IPS-18c (cell line): Measurements from ENCODE around the gene HECTD4.

Experiments used
- H3K4me3 ChIP-seq: 2 replicates; pipeline ENCODE4 v1.7.0; 2013; ENCODE audit warnings: low read depth, mild to moderate bottlenecking, low read length, moderate library complexity; ENCODE audit not compliant: insufficient read depth
- H3K9me3 ChIP-seq: one replicate; pipeline ENCODE4 v1.6.1; 2013; ENCODE audit warnings: mild to moderate bottlenecking, low read length, moderate library complexity; ENCODE audit not compliant: control insufficient read depth, insufficient read depth

The HECTD4 gene

DNA sequence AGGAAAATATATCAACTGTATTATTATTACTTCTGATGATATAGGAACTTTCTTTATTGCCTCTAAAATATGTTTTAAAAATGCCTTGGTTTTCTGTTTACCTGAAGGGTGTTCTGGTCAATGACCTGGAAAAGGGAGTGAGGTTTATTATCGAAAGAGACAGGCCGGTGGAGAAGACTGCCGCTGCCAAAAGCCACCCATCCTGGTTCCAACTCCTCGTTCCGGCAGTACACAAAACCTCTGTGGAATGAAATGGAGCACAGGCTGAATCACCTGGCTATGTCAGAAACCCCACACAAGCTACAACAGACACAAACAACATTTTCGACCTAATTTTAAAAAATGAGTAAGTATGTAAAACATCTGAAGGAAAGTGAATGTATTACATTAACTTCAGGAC is 73.6 kb downstream of the HECTD4 start:
- H3K4me3 ChIP-seq = no peak overlapping the region
- H3K9me3 ChIP-seq = no peaks in the 10 kb centered on the region

- Histone ChIP-seq H3K9me3 (no peaks in the 10 kb centered on the region), H3K4me3 (no peak overlapping the region)
Observed at GRCh38 chr12:112308161-112308560, 74.1 kb downstream of the HECTD4 start.

DNA sequence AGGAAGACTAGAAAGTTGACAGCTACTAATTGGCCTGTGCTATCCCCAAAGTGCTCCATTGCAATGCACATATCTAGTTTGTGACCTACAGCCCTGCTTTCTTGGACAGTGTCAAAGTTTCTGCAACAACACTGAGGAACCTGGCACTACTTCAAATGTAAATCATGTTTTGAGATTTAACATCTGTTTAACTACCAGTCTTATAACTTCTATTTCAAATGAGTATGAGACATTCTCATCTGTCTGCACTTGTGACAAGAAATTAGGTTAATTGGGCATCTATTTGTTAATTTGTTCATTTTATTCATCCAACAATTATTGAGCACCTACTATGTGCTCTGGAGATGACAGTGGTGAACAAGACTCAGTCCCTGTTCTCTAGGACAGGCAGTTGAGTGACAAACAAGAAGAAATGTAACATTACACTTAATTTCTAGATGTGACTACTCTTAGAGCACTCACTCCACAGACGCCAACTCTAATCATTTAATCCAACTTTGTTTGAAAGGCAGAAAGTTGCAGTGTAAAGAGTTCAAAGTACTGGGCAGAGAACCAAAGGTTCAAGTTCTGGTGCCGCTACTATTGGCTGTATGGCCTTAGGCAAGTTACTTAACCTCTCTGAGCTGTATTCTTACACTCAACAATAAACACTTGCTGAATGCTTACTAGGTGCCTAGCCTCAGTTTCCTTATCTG is 74.8 kb downstream of the HECTD4 start:
- Histone ChIP-seq H3K4me3 (no peak overlapping the region), H3K9me3 (no peaks in the 10 kb centered on the region)

DNA sequence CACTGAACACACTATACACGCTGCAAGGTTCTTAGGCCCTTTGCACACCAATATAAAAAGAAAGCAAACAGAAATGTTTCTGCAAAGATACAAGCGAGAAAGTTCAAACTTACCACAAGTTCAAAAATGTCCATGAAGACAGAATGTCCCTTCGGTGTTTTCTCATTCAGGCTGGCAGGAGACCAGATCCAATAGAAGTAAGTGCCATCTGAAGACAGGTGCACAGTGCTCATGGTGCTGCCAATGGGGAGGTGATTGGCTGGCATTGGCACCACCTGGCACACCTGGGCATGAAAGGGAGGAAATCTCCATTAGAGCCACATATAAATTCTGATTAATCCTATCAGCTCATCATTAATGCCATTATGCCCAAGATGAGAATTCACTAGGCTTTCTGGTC is 76.3 kb downstream of the HECTD4 start:
- Histone ChIP-seq H3K4me3 (no peak overlapping the region), H3K9me3 (no peaks in the 10 kb centered on the region)

DNA sequence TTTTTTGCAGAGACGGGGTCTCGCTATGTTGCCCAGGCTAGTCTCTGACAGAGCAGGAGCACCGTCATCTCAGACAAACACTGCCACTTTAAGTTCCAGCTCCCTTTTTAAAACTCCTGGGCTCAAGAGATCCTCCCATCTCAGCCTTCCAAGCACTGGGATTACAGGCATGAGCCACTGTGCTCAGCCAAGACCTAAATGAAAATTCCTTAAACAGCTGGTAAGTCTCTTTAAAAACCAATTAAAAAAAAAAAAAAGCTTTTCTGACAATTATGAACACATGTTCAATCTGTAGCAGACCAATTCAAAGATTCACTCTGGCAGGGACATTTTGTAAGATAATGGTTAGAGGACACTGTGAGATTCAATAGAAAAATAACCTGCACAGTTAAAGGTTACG is 77.8 kb downstream of the HECTD4 start:
- Histone ChIP-seq H3K9me3 (no peaks in the 10 kb centered on the region), H3K4me3 (no peak overlapping the region)

DNA sequence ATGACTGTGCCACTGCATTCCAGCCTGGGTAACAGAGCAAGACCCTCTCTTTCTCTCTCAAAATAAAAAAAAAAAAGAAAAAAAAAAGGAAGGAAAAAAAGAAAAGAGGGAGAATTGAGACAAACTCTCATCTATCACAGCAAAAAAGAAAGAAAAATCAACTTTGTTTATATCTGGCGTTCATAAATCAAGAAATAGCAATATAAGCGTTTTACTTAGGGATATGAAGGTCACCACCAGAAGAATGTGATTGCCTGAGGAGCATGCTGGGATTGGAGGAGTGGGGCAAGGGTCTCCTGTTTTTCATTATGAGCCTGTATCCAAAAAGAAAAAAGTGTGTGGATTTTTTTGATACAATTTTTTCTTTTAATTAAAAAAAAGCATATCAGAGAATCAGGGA is 78.4 kb downstream of the HECTD4 start:
- no peak overlapping the region for H3K4me3 ChIP-seq
- no peaks in the 10 kb centered on the region for H3K9me3 ChIP-seq

DNA sequence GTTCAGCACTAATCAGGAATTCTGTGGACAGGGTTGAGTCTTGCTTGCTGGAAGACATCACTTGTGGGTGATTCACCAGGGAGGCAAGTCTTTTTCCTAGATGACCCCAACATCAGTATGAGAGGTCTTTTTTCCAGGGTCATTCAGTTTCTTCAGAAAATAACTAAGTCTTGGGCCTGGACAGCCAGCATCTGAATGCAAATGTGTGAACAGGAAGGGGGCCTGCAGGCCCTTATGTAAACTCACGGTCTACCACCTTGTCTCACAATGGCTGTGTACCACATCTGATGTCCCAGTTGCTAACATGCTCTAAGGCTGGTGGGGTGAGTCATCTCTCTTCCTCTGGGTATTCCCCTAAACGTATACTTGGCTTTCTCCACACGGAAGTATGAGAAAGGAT is 79.2 kb downstream of the HECTD4 start:
- Histone ChIP-seq H3K9me3 (no peaks in the 10 kb centered on the region), H3K4me3 (no peak overlapping the region)

GRCh38 chr12:112299704-112300103 is 82.5 kb downstream of the HECTD4 start:
- Histone ChIP-seq H3K9me3 (no peaks in the 10 kb centered on the region), H3K4me3 (no peak overlapping the region)

DNA sequence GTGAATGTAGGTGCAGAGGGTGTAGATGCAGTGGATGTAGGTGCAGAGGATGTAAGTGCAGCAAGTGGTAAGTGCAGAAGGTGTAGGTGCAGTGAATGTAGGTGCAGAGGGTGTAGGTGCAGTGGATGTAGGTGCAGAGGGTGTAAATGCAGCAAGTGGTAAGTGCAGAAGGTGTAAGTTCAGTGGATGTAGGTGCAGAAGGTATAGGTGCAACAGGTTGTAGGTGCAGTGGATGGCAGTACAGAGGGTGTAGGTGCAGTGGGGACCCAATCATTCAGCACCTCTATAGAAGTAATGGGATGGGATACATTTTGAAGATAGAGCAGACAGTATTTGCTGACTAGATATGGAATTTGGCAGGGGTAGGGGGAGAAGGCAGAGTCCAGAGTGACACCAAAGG is 85.0 kb downstream of the HECTD4 start:
- H3K4me3 ChIP-seq = no peak overlapping the region; the same call in 1 of the 2 replicates
- H3K9me3 ChIP-seq = no peaks in the 10 kb centered on the region

GRCh38 chr12:112296183-112296582 is 86.0 kb downstream of the HECTD4 start:
- no peak overlapping the region for H3K4me3 ChIP-seq
- no peaks in the 10 kb centered on the region for H3K9me3 ChIP-seq

- no peak overlapping the region for H3K4me3 ChIP-seq
- no peaks in the 10 kb centered on the region for H3K9me3 ChIP-seq
Observed at GRCh38 chr12:112294793-112295192, 87.4 kb downstream of the HECTD4 start.

GRCh38 chr12:112288638-112289037 is 93.6 kb downstream of the HECTD4 start:
- Histone ChIP-seq H3K9me3 (no peaks in the 10 kb centered on the region), H3K4me3 (no peak overlapping the region)

GRCh38 chr12:112285600-112286401 is 96.4 kb downstream of the HECTD4 start:
- Histone ChIP-seq H3K9me3 (no peaks in the 10 kb centered on the region), H3K4me3 (no peak overlapping the region)

DNA sequence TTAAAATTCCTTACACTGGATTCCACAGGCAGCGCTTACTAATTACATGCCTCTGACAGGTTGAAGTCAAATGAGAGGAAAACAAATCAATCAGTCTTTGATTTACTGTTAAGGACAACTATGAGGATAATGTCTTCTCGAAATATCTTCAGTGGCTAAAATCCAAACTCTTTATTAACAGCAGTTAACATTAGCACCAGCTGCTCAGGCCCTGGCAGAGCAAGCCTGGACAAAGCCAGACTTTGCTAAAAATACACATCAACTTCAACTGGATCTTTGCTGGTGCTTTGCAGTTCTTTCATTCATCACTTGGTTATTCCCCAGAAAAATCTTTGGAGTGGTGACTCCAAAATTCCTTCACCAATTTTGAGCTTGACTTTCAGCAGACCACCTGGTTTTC is 98.7 kb downstream of the HECTD4 start:
- Histone ChIP-seq H3K4me3 (no peak overlapping the region), H3K9me3 (no peaks in the 10 kb centered on the region)

- no peak overlapping the region for H3K4me3 ChIP-seq
Observed at GRCh38 chr12:112282920-112283319, 99.3 kb downstream of the HECTD4 start.

GRCh38 chr12:112275836-112276235 is 106.4 kb downstream of the HECTD4 start:
- H3K9me3 ChIP-seq = no peaks in the 10 kb centered on the region
- H3K4me3 ChIP-seq = no peak overlapping the region

More at GRCh38 chr12:112282920-112283319, 99.3 kb downstream of the HECTD4 start:
- H3K9me3 ChIP-seq = no peaks in the 10 kb centered on the region

- H3K4me3 ChIP-seq = no peak overlapping the region
- H3K9me3 ChIP-seq = no peaks in the 10 kb centered on the region
Observed at GRCh38 chr12:112275207-112275606, 107.0 kb downstream of the HECTD4 start.

GRCh38 chr12:112270673-112271072 is 111.6 kb downstream of the HECTD4 start:
- no peak overlapping the region for H3K4me3 ChIP-seq
- H3K9me3 ChIP-seq = no peaks in the 10 kb centered on the region
